ENCODE results near the gene ABT1. TPM values are rescaled to one million over a fixed set of nuclear protein-coding genes. Genes with fewer than 3 reads are reported as not detected.

The ABT1 gene
- polyA plus RNA-seq, 1 of the 3 experiments (the other 2 are of a cell fraction), result 15.4 TPM

DNA sequence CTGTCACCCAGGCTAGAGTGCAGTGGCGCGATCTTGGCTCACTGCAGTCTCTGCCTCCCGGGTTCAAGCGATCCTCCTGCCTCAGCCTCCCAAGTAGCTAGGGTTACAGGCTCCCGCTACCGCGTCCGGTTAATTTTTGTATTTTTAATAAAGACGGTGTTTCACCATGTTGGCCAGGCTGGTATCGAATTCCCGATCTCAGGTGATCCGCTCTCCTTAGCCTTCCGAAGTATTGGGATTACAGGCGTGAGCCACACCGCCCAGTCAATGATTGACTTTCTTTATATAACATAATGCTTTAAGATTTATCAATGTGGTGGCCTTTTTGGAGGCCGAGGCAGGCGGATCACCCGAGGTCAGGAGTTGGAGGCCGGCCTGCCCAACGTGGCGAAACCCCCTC lies 7.8 kb upstream of the ABT1 start:
- no peak overlapping the region for H3K4me2 ChIP-seq
- H3K9me3 ChIP-seq, result no peaks in the 10 kb centered on the region
- no peak for DNase-seq
- H3K79me2 ChIP-seq (ENCODE audit: insufficient read depth), result no peaks in the 10 kb centered on the region
- no peak overlapping the region for H3K4me3 ChIP-seq (ENCODE audit: low read depth in 2 of 2, low read length in 1 of 2)
- TF ChIP-seq FOXJ3 (CRISPR knock-in tag; IDR thresholded peaks at IDR 0.05) (no peak), RAD21 (IDR thresholded peaks at IDR 0.05; ENCODE audit: low read length) (no peak), TCF12 (IDR thresholded peaks at IDR 0.05) (no peak), SMC3 (IDR thresholded peaks at IDR 0.05; ENCODE audit: low read depth, low read length) (no peak), NRF1 (IDR thresholded peaks at IDR 0.05; ENCODE audit: low read depth, low read length) (no peak), YY1 (IDR thresholded peaks at IDR 0.05; ENCODE audit: low read depth) (no peak), FOSL2 (IDR thresholded peaks at IDR 0.05; ENCODE audit: borderline replicate concordance, low read depth) (no peak), FOXM1 (IDR thresholded peaks at IDR 0.05; ENCODE audit: low read depth) (no peak), TEAD4 (IDR thresholded peaks at IDR 0.05; ENCODE audit: borderline replicate concordance, insufficient read depth) (no peak), TAF1 (IDR thresholded peaks at IDR 0.05; ENCODE audit: borderline replicate concordance, low read depth, low read length) (no peak), SIN3A (IDR thresholded peaks at IDR 0.05; ENCODE audit: borderline replicate concordance, low read depth, low read length) (no peak), GABPA (IDR thresholded peaks at IDR 0.05; ENCODE audit: low read depth) (no peak), EP300 (IDR thresholded peaks at IDR 0.05; ENCODE audit: borderline replicate concordance in 1 of 2, low read depth in 1 of 2, low read length in 1 of 2) (no peak), RXRA (IDR thresholded peaks at IDR 0.05; ENCODE audit: borderline replicate concordance, low read depth) (no peak)
- TF ChIP-seq, protein P1, sequence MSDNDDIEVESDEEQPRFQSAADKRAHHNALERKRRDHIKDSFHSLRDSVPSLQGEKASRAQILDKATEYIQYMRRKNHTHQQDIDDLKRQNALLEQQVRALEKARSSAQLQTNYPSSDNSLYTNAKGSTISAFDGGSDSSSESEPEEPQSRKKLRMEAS (IDR thresholded peaks at IDR 0.05; ENCODE audit: low read depth), result no peak
- TF ChIP-seq, protein P2, sequence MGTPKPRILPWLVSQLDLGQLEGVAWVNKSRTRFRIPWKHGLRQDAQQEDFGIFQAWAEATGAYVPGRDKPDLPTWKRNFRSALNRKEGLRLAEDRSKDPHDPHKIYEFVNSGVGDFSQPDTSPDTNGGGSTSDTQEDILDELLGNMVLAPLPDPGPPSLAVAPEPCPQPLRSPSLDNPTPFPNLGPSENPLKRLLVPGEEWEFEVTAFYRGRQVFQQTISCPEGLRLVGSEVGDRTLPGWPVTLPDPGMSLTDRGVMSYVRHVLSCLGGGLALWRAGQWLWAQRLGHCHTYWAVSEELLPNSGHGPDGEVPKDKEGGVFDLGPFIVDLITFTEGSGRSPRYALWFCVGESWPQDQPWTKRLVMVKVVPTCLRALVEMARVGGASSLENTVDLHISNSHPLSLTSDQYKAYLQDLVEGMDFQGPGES (IDR thresholded peaks at IDR 0.05; ENCODE audit: low read depth, low read length), result no peak
- TF ChIP-seq, protein P3, sequence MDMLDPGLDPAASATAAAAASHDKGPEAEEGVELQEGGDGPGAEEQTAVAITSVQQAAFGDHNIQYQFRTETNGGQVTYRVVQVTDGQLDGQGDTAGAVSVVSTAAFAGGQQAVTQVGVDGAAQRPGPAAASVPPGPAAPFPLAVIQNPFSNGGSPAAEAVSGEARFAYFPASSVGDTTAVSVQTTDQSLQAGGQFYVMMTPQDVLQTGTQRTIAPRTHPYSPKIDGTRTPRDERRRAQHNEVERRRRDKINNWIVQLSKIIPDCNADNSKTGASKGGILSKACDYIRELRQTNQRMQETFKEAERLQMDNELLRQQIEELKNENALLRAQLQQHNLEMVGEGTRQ (IDR thresholded peaks at IDR 0.05; ENCODE audit: borderline replicate concordance, low read depth, low read length), result no peak
- TF ChIP-seq, protein P4, sequence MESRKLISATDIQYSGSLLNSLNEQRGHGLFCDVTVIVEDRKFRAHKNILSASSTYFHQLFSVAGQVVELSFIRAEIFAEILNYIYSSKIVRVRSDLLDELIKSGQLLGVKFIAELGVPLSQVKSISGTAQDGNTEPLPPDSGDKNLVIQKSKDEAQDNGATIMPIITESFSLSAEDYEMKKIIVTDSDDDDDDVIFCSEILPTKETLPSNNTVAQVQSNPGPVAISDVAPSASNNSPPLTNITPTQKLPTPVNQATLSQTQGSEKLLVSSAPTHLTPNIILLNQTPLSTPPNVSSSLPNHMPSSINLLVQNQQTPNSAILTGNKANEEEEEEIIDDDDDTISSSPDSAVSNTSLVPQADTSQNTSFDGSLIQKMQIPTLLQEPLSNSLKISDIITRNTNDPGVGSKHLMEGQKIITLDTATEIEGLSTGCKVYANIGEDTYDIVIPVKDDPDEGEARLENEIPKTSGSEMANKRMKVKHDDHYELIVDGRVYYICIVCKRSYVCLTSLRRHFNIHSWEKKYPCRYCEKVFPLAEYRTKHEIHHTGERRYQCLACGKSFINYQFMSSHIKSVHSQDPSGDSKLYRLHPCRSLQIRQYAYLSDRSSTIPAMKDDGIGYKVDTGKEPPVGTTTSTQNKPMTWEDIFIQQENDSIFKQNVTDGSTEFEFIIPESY (IDR thresholded peaks at IDR 0.05; ENCODE audit: borderline replicate concordance, low read depth), result no peak
- TF ChIP-seq, protein P5, sequence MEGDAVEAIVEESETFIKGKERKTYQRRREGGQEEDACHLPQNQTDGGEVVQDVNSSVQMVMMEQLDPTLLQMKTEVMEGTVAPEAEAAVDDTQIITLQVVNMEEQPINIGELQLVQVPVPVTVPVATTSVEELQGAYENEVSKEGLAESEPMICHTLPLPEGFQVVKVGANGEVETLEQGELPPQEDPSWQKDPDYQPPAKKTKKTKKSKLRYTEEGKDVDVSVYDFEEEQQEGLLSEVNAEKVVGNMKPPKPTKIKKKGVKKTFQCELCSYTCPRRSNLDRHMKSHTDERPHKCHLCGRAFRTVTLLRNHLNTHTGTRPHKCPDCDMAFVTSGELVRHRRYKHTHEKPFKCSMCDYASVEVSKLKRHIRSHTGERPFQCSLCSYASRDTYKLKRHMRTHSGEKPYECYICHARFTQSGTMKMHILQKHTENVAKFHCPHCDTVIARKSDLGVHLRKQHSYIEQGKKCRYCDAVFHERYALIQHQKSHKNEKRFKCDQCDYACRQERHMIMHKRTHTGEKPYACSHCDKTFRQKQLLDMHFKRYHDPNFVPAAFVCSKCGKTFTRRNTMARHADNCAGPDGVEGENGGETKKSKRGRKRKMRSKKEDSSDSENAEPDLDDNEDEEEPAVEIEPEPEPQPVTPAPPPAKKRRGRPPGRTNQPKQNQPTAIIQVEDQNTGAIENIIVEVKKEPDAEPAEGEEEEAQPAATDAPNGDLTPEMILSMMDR (IDR thresholded peaks at IDR 0.05), result no peak
- no peaks in the 10 kb centered on the region for H3F3A ChIP-seq (replicated peaks; ENCODE audit: insufficient read depth)
- 86% methylated on average over 21 of the region's 21 CpGs for WGBS (ENCODE audit: low lambda C conversion rate)
- peaks cover 18% of the 10 kb centered on the region; the same call in 1 of the 2 replicates for H3K27me3 ChIP-seq (ENCODE audit: insufficient read depth)
- ChIA-PET POLR2A (no interaction called here), CTCF (interaction anchor here (7.9 kb wide), 1 partner anchor 12 kb away, joined by 183 read pairs; no protein-coding TSS in a partner anchor)
- no peaks in the 10 kb centered on the region for H3K9me2 ChIP-seq
- no peak overlapping the region for H3K9ac ChIP-seq
- no peaks in the 10 kb centered on the region for H4K20me1 ChIP-seq (ENCODE audit: insufficient read depth)
- no peaks in the 10 kb centered on the region for H3K36me3 ChIP-seq (replicated peaks in 1 of 2; ENCODE audit: control insufficient read depth in 1 of 2, insufficient read depth in 2 of 2, low read length in 1 of 2)
- no peak overlapping the region for H3K27ac ChIP-seq (ENCODE audit: low read depth in 2 of 2, low read length in 1 of 2)
- no peaks in the 10 kb centered on the region for H3K4me1 ChIP-seq (ENCODE audit: control insufficient read depth in 1 of 2, insufficient read depth in 2 of 2, low read depth in 1 of 2, low read length in 1 of 2)
- no peak overlapping the region for H2AFZ ChIP-seq (ENCODE audit: low read depth)

Data from SK-N-SH (cell line).